Left hindlimb (tissue), 1 donor: ENCODE measurements around the gene R3HDML.
A peak's percentile ranks its signal among the peaks of the same experiment; 100 is the strongest.

Experiments
- DNase-seq: peaks from one replicate; pipeline ENCODE4 v3.0.0-alpha.2; 2018

Gene R3HDML

DNA sequence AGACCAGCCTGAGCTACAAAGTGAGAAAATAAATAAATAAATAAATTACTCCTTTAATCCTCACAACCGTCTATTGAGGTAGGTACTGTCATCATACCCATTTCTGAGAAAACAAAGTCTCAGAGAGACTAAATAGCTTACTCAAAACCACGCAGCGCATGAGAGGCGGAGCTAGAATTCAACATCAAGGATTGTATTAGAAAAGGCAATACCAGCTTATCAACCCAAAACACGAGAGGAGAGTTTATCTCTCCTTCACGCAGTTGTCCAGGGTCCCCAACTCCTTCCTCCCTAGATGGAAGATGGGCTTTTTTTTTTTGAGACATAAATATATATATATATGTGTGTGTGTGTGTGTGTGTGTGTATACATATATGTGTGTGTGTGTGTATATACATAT, 30.9 kb downstream of the R3HDML start:
- no peak for DNase-seq

DNA sequence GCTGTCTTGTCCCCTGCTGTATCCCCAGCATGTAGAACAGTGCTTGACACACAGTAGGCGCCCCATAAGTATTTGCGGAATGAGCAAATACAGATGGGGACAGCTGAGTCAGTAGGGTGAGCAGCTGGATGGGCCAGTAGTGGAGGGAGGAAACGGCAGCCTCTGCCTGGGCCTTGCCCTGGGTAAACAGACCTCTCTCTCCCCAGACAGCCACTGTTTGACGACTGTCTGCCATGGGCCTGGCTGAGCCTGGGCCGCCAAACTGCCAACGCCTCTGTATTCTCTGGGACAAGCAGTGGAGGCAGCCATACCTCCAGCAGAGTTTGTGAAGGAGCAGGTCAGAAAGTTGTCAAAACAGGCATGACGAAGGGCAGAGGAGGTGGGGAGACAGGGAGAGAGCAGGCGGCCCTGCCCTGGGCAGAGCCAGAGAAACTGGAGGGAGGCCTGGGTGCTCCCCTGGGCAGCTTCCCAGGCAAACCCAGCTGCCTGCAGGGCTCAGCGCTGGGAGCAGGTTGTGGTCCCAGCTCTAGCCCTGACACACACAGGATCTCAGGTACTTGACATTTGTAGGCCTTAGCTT, 33.9 kb downstream of the R3HDML start:
- DNase-seq = no peak

DNA sequence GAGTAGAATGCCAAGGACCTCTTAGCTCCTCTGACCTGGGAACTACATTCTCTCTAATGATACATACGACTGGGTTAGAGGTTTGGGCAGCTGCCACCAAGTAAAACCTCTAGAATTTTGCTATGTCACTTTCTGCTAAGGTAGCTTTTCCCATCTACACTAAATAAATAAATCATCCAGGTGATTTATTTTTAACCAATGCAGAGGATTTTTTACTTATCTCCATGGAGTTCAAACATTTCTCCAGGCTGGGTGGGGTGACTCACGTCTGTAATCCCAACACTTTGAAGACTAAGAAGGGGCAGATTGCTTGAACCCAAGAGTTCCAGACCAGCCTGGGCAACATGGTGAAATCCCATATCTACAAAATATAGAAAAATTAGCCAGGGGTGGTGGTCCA, 45.8 kb downstream of the R3HDML start:
- no peak for DNase-seq

DNA sequence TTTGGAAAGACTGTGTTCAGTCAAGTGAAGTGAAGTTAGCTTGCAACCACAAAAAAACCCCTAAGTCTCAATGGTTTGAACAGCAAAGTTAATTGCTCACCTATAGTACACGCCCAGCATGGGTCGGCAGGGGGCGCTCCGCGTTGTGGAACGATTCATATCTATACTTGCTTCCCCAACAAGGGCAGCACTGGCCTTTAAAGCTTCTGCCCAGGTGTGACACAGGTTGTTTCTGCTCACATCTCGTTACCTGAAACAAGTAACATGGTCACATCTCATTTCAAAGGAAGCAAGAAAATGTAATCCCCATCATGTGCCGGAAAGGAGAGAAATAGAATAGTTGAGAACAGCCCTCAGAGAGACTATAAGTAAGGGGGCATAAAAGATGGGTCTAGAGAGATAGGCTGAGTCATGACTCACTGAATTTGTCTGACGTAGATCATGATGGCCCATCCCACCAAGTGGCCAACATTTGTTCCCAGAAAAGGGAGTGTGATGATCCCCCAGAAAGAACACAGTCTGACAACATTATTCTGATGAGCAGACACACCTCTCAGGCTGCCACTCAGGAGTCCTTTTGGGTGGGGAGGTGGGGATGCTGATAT, 47.7 kb downstream of the R3HDML start:
- DNase-seq = peak; percentile 63

DNA sequence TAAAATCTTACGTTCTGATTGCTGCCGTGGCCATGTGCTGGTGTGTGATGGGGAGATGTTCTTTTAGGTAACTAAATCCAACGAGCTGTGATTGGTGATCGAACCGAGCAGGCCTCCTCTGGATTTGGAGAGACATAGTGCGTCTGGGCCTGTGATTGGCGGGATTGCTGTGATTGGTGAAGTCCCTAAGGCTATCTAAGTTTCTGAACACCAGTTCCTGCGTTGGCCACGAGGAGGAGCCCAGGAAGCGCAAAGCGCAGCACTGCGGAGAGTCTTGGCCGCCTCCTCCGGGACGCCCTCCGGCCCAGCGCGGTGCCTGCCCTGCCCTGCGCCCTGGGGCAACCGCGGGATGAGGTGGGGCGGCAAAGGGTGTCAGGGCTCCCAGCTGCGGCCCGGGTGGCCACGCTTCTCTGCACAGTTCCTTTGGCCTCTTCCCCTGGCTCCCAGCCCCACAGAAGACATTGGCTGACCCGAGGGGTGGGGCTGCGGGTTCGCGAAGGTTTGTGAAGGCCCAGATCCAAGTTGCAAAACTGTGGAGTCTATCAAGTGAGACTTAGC, 51.7 kb downstream of the R3HDML start:
- no peak for DNase-seq

DNA sequence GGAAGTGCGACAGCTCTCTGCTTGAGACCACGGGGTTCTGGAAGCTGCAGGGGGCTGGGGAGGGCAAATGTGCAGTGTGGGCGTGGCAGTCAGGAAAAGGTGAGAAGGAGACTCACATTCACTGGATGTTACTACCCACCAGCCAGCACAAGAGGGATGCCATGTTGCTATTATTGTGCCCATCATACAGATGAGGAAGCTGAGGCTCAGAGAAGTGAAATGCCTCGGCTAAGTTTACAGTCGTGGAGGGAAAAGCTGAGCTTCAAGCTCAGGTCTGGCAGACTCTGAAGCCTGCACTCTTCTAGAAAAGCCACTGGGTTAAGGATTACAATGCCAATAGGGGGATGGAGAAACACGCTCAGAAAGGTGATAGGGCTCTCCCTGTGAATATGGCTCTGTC, 53.0 kb downstream of the R3HDML start:
- DNase-seq = no peak

DNA sequence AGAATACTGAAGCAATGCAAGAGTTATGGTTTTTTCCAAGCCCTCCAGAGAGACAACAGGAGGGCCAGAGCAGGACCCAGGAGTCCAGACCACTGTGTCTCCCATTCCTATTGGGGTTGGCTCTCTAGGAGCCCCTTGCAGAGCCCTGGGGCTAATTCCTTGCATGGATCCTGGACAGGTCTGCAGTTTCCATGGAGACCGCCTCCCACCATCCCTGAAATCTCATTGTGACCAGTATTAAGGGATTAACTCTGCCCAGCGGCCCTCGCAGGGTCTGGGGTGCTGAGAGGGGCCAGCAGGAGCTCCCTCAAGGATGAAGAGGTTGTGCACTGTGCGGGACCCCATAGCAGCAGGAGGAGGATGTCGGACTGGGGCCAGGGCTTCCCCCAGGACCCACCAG, 53.4 kb downstream of the R3HDML start:
- DNase-seq = no peak

DNA sequence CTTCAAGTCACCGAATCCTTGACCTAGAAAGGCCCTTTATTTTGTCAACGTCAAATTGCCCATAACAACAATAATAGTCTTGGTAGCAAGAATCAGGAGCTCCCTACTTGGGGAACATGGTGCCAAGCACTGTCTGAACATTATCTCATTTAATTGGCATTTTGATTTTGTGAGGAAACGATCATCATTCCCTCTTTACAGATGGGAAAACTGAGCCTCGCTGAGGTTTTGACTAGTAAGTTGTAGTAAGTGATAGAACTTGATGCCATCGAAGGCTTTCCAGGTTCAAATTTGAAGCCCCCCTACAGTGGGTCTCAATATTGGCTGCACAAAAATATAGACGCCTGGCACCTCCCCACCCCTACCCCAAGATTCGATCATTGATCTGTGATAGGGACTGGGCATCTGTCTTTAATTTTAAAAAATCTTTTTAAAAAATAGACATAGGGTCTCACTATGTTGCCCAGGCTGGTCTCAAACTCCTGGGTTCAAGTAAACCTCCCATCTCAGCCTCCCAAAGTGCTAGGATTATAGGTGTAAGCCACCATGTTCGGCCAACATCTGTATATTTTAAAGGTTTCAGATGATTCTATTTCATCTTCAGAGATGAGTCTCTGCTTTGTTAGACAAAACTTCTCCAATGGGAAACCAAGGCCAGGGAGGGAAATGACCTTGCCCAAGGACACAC, 55.4 kb downstream of the R3HDML start:
- no peak for DNase-seq

DNA sequence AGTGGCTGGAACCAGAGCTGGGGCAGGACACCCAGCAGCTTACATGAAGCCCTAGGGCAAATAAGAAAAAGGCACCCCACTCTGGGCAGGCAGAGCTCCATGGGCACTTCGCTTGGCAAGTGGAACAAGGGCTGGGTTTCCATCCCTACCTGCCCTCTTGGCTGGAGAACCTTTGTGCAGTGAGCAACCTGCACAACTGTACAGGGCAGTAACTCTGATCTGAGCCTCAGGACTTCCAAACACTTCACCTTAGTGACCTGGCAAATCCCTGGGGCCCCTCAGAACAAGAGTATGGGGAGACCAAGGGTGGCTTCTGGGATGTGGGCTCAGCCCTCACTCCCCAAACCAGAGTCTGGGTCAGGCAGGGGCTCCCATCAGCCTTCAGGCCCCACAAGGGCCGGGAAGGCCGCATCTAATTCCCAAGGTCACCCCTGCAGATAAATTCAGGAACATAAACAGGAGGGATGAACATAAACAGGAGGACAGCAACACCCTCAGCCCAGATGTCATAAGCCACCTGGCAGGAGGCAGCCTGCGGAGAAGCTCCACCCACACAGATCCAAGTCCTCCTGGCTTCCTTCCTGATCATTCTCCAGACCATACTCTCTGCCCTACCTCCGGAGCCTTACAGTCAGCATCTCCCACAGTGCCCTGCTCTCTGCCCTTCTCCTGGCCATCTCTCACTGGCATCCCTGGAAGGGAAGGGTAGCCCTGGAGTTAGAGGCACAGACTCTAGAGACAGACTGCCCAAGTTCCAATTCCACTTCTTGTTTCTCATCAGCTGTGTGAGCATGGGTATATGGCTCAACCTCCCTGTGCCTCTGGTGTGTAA, 56.1 kb downstream of the R3HDML start:
- no peak for DNase-seq

DNA sequence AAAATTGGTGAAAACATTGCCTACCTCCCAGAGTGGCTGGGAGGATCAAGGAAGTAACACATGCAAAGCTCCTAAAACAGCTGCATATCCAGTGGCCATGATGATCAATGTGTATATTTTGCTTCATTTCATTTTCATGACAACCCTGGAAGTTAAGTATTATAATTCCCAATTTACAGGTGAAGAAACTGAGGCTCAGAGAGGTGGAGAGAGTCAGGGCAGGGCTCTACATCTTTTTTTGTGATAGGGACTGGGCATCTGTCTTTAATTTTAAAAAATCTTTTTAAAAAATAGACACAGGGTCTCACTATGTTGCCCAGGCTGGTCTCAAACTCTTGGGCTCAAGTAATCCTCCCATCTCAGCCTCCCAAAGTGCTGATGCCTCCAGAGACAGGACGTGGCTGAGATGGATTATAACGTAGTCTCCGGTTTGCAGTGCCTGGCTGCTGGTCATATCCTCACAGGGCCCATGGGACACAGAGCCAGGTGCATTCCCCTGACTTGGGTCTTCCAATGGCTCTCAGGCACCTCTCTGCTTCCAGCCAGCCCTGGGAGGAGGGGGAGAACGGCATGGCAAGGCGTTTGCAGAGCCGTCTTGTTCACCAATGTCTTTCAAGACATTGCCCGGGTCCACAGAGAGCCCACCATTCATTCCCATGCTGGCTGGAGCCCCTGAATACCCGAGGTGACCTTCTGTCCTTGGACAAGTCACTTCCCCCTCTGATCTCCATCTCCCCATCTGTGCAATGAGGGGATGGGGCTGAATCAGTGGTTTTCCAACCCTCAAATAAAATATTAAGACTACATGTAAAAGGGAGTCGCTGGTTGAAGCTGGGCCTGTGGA, 57.0 kb downstream of the R3HDML start:
- DNase-seq = no peak

DNA sequence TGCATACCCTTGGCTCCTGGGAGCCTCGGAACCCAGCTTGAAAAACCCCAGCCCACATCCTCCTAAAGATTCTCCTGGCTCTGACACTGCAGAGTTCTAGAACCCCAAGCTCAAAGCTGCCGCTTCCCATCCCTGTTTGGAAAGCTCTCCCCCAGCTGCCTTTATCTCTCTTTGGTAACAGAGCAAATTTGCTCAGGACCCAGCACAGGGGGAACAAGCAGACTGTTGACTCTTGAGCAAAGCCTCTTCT, 57.5 kb downstream of the R3HDML start:
- DNase-seq = no peak

DNA sequence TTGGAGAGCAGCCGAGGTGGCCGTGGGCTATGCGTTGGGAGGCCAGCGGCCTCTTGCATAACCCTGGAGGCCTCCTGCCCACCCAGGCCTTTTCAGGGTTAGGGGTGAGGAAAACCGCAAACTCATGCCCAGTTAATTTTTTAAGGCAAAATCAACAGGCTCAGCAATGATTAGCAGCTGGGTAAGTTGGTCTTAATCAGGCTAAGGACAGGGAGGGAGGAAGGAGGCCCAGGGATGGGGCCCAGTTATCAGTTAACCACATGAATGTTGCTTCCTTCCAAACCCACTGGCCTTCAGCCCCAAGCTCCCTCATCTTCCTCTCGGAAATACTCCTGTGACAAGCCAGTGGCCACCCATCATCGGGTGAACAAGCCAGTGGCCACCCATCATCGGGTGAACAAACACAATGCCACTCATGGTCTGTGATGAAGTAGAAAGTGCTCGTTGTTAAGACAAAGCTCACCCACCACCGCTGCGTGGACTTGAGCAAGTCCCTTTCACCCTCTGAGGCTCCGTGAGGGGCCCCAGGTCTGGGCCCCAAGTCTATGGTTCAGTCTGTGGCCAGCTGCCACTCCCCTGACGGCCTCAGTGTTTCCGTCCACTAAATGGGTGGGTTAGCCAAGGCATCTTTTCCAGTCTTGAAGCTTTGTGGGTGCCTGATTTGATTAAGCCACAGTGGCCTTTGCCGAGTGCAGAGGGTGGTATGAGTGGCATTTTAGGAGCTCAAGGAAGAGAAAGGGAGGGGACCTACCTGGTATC, 58.0 kb downstream of the R3HDML start:
- DNase-seq = no peak

DNA sequence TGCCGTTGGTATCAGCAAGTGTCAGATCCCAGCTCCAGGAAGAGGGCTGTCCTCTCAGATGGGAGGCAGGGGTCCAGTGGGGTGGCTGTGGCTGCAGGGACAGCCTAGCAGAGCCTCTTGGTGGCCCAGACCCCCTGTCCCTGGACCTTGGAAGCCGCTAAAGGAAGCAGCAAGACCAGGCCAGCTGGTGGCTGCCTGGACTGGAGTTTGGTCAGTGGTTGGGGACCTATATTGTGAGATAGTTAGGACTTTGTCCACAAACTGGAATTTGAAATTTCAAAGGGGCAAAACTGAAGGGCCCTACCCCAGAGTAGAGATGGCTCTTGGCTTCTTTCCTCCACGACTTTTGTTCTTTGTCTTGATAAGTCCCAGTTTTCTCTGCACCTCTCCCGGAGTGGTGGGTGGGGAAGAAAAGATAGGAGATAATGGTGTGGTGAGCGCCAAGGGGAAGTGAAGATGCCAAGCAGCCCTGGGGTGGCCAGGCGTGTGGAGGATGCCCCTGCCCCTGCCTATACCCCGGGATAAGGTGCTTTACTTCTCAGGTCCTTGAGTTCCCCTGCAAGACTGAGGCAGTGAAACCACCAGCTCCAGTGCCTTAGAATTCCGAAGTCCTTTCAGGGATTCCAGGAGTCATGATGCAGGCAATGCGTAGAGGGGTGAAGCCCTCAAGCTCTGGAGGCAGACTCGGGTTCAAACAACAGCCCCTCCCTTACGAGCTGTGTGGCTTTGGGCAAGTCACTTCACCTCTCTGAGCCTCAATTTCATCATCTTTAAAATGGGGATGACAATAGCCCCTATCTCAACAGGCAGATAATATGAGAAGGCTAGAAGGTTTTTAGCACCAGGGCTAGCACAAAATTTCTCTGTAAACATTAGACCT, 58.9 kb downstream of the R3HDML start:
- no peak for DNase-seq

DNA sequence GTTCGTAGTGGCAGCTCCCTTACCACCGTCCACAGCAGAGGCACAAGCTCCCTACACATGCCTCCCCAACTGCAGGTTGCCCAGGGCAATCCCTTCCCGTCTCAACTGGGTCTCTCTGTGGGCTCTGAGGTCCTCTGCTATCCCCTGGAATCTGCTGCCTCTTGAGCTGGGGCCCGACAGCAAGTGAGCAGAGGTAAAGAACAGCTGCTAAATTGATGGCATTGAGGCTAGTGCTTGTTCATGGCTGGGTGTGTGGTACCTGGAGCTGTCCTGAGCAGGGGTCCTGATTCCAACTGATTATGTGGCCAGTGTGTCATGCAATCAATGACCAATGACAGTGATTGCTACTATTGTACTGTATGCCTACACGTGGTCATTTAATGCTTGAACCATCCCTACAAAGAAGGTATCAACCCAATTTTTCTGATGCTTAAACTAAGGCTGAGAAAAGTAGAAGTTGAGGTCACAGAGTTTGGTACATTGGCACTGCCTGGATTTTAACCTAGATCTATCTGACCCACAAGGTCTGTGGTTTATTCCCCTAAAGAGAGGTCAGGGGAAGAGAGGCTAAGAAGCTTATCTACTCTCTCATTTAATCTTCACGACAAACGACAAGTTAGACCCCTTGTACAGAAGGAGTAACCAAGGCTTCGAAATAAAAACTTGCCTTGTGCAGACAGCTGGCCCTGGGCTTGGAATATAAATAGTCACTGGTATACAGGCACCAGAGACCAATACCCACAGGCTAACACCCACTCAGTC, 59.7 kb downstream of the R3HDML start:
- no peak for DNase-seq

DNA sequence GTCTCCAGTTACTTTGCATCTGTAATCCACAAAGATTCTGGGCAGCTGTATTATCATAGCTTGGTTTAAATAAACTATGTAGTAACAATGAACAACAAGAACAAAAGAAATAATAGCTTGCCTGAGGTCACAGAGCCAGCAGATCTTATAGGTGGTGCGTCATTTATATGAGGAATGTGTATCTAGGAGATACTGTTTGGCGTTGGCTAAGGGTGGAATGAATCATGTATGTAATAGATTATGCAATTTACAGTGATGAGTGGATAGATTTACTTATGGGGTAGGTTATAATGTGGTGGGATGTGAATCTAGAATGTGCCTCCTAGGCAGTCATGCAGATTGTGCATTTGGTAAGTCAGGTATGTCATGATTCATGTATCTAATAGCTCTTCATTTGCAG, 61.5 kb downstream of the R3HDML start:
- no peak for DNase-seq

DNA sequence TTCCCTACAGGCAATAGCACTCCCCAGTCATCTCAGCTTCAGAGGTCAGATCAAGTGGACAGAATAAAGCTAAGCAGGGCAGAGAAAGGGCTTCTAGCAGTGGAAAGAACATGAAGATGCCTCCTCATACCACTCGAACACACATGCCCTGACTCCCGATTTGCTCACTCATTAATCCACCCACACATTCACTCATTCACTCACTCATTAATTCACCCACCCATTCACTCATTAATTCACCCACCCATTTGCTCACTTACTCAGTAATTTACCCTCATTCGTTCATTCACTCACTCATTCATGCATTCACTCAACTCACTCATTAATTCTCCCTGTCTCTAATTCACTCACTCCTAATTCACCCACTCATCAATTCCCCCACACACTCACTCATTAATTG, 62.6 kb downstream of the R3HDML start:
- no peak for DNase-seq

DNA sequence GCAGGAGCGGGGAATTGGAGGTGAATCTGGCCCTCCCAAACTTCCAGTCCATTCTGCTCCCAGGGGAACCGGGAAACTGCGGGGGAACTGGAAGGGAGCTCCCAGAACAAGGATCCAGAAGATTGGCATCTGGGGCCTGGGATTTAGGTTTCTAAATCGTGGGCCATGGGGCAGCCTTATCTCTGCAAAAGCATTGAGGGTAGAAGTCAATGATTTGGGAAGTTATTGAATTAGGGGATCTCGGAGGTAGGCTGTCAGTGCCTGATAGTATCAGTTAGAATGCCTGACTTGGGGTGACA, 63.8 kb downstream of the R3HDML start:
- DNase-seq = no peak
